KOPT-K1 (cell line): Measurements from ENCODE around the gene GID8.

Experiments
- H3K27ac ChIP-seq: fragments of 200-600 bp; sonication (generic); 2 replicates; pipeline ENCODE4 v1.5.1; 2016; ENCODE audit warnings: antibody characterized with exemption, mild to moderate bottlenecking, low read depth, low read length; ENCODE audit not compliant: poor library complexity, severe bottlenecking
- H3K36me3 ChIP-seq: fragments of 200-600 bp; sonication (generic); 2 replicates; pipeline ENCODE4 v1.5.1; 2017; ENCODE audit warnings: antibody characterized with exemption, mild to moderate bottlenecking, low read length, moderate library complexity; ENCODE audit not compliant: insufficient read depth
- H3K9me3 ChIP-seq: fragments of 200-600 bp; sonication (generic); 2 replicates; pipeline ENCODE4 v1.5.1; 2017; ENCODE audit warnings: antibody characterized with exemption, low read length, mild to moderate bottlenecking; ENCODE audit not compliant: insufficient read depth, poor library complexity, severe bottlenecking

The GID8 gene

GRCh38 chr20:62995898-62996595 lies 58.1 kb downstream of the GID8 start:
- Histone ChIP-seq H3K27ac (no peak overlapping the region), H3K36me3 (no peaks in the 10 kb centered on the region), H3K9me3 (no peaks in the 10 kb centered on the region)

GRCh38 chr20:62996596-62996982 lies 58.6 kb downstream of the GID8 start:
- H3K9me3 ChIP-seq, result no peaks in the 10 kb centered on the region
- H3K36me3 ChIP-seq, result no peaks in the 10 kb centered on the region
- no peak overlapping the region for H3K27ac ChIP-seq

GRCh38 chr20:62997417-62998035 lies 59.6 kb downstream of the GID8 start:
- Histone ChIP-seq H3K36me3 (no peaks in the 10 kb centered on the region), H3K9me3 (no peaks in the 10 kb centered on the region), H3K27ac (no peak overlapping the region)
